ENCODE data around the gene AKAP13. TPM values are rescaled to one million over a fixed set of nuclear protein-coding genes. Genes with fewer than 3 reads are reported as not detected.
A peak's percentile ranks its signal among the peaks of the same experiment; 100 is the strongest.

Gene AKAP13
- total RNA-seq, 1 experiment from 2014 or later = 42.8 TPM

- DNase-seq (ENCODE audit: low read depth) = no peak
Observed at GRCh38 chr15:85593809-85594445, 213.5 kb downstream of the AKAP13 start.

DNA sequence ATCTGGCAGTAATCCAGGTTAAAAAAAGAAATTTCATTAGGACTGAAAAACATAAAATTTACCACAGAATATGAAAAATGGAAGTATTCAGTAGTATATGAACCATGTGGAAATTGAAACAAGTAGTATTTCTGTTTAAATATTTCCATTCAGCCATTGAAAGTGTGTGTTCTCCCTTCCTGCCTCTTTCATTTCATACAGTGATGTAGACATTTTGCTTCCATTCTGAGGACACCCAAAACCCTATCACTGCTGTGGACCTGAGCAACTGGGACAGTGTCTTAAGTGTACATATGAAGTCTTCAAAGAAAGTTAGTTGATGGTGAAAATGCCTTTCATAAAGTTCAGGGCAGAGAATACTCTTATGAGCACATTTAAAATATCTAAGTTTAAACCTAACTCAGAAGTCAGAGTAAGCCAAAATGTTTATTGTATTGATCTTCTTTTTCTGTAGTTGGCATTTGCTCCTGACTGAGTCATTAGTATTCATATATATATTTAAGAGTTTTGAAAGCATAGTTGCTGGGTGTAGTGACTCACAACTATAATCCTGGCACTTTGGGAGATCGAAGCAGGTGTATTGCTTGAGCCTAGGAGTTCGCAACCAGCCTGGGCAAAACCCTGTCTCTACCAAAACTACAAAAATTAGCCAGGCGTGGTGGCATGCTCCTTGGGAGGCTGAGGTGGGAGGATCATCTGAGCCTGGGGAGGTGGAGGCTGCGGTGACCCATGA, 215.6 kb downstream of the AKAP13 start:
- DNase-seq (ENCODE audit: low read depth) = no peak

- no peak for DNase-seq (ENCODE audit: low read depth)
Observed at GRCh38 chr15:85597155-85597815, 216.9 kb downstream of the AKAP13 start.

GRCh38 chr15:85598219-85598618, 217.8 kb downstream of the AKAP13 start:
- DNase-seq (ENCODE audit: low read depth) = no peak

- DNase-seq (ENCODE audit: low read depth) = no peak
Observed at GRCh38 chr15:85598718-85599398, 218.5 kb downstream of the AKAP13 start.

DNA sequence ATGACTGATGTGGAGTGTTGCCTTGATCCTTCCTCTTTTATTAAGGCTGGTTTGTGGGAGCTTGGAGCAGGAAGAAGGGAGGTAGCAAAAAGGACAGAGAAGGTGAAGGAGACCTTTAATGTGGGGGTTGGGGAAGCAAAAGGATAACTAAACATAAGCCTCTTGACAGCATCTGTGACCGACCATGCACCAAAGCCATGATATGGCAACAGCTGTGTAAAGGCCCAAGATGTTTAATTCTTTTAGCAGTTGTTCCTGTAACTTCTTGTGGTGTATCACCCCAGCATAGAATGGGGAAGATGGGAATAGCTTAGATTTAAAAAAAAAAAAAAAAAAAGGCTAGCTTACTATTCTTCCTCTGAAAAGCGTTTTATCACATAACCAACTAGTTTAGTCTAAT, 219.6 kb downstream of the AKAP13 start:
- no peak for DNase-seq (ENCODE audit: low read depth)

- DNase-seq (ENCODE audit: low read depth) = no peak
Observed at GRCh38 chr15:85603160-85603559, 222.8 kb downstream of the AKAP13 start.

GRCh38 chr15:85603703-85604102, 223.3 kb downstream of the AKAP13 start:
- no peak for DNase-seq (ENCODE audit: low read depth)

DNA sequence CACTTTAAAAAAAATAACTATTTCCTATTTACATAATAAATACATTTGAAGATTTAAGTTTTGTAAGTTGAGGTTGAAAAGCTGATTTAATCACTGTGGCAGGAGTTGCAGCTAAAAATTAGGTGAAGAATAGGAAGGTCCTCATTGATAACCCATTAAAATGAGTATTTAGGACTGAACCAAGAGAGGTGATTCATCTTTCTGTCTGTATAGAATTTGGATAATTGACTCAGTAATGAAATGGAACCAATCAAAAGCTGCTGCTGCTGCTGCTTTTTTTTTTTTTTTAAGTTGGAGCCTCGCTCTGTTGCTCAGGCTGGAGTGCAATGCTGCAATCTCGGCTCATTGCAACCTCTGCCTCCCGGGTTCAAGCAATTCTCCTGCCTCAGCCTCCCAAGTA, 223.8 kb downstream of the AKAP13 start:
- no peak for DNase-seq (ENCODE audit: low read depth)

GRCh38 chr15:85606738-85607137, 226.3 kb downstream of the AKAP13 start:
- no peak for DNase-seq (ENCODE audit: low read depth)

- peak; percentile 62 for DNase-seq (ENCODE audit: low read depth)
Observed at GRCh38 chr15:85607141-85607806, 226.9 kb downstream of the AKAP13 start.

- DNase-seq (ENCODE audit: low read depth) = peak; percentile 92
Observed at GRCh38 chr15:85607842-85608241, 227.4 kb downstream of the AKAP13 start.

GRCh38 chr15:85609492-85609891, 229.1 kb downstream of the AKAP13 start:
- DNase-seq (ENCODE audit: low read depth) = no peak

- no peak for DNase-seq (ENCODE audit: low read depth)
Observed at GRCh38 chr15:85611361-85611760, 231.0 kb downstream of the AKAP13 start.

DNA sequence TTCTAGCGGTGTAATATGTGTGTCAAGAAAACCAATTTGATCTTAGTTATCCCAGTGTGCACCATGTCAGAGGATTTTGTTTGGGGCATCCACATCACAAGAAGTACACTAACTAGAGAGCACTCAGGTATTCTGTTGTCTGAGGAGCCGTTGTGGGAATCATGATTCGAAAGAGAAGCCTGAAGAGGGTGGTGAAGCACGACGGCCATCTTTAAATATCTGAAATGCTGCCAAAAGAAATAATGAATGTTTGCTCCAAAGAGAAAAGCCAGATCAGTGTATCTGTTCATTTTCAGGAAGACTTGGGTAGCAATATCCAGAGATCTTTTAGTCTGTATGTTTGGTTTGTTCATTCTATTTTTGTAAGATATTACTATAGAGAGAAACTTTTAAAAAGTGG, 233.7 kb downstream of the AKAP13 start:
- DNase-seq (ENCODE audit: low read depth) = no peak

DNA sequence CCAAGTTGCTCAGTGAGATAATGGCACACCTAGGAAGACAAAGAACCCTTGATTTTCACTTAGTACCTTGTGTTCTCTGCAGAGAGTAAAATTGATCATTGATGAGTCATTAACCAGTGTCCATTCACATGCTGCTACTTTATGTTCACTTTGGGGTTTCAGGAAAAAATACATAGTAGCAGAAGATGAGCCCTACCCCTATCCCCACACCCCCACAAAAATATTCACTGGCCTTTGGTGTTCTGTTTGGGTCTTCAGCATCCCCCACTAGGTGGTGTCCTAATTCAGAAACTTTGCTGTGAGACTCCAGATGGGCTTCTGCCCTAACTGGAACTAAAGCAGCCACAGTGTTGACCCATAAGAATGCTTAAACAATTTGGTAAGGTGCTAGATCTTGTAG, 235.5 kb downstream of the AKAP13 start:
- peak; percentile 43 for DNase-seq (ENCODE audit: low read depth)

- no peak for DNase-seq (ENCODE audit: low read depth)
Observed at GRCh38 chr15:85616549-85617110, 236.2 kb downstream of the AKAP13 start.

GRCh38 chr15:85618228-85618505, 237.8 kb downstream of the AKAP13 start:
- DNase-seq (ENCODE audit: low read depth) = no peak

- DNase-seq (ENCODE audit: low read depth) = peak; percentile 94
Observed at GRCh38 chr15:85618956-85619491, 238.6 kb downstream of the AKAP13 start.

DNA sequence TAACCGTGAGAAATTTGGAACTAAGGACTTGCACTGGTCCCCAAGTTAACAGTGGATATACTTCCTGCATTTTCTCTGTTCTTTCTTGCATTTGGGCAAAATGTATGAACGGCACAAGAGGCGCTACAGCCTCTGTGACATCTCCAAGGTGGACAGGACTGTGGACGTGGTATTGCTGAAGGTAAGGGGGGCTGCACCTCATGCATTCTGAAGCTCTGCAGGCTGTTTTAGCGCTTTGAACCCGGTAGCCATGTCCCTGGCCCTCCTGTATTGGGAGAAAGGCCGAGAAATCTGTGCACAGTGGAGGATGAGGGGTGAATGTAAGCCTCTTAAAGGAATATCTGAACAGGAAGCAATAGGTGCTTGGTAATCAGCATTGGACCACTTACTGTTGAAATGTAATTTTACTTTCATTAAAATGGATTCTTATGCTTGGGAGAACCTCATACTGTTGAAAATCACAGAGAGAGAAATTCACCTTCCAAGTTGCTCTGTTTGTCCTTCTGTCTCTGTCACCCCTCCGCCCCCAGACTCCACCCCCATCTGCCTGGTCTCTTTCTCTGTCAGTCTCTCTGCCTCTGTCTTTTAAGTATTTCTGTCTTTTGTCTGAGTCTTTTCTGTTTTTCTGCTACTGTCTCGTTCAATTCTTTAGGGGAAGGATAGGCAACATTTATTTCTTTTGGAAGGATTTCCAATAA, 239.7 kb downstream of the AKAP13 start:
- no peak for DNase-seq (ENCODE audit: low read depth)

DNA sequence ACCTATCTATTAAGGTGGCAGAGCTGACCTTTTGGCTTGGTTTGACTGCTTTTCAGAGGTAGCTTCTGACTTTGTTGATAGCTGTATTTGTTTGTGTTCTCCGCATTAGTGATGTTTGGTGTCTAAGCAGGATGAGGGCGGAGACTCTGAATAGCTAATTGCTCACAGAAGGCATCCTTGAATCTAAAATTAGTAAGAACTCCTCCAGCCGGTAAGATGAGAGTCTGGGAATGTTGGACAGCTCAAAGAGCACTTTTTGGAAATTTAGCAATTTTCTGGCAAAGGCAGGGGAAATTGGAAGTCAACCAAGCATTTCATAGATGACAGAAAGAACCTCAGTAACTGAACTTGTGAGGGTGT, 240.3 kb downstream of the AKAP13 start:
- DNase-seq (ENCODE audit: low read depth) = peak; percentile 68
